HL-60/S4 treated with phorbol 12-myristate 13-acetate at 8.2 ng/mL for 4 days and 3 days (cell line): ENCODE measurements around the gene PRR23E.

ENCODE experiments used
- in situ Hi-C: fragments of 300-500 bp; cut with MboI; formaldehyde crosslinking; loops from 2 replicates; pipeline ENCODE4 v1.15.0; 2022; ENCODE audit warnings: low sequenced_read_pairs

PRR23E gene

GRCh38 chr3:127192576-127193232, at the start of gene PRR23E:
TSS of gene PRR23E (plus strand) at chr3:127193131. CDS start at chr3:127196686, 3,555 bp downstream.
- in situ Hi-C loops: no loop called here

- in situ Hi-C loops: no loop called here
Observed at GRCh38 chr3:127143172-127143571, 49.8 kb upstream of the PRR23E start.

- in situ Hi-C loops: no loop called here
Observed at GRCh38 chr3:127144631-127145030, 48.3 kb upstream of the PRR23E start.

- in situ Hi-C loops: no loop called here
Observed at GRCh38 chr3:127145266-127145665, 47.7 kb upstream of the PRR23E start.

GRCh38 chr3:127147291-127147885, 45.5 kb upstream of the PRR23E start:
- in situ Hi-C loops: no loop called here

- in situ Hi-C loops: no loop called here
Observed at GRCh38 chr3:127149621-127150310, 43.2 kb upstream of the PRR23E start.

GRCh38 chr3:127150513-127151250, 42.2 kb upstream of the PRR23E start:
- in situ Hi-C loops: no loop called here

GRCh38 chr3:127151251-127151564, 41.7 kb upstream of the PRR23E start:
- in situ Hi-C loops: no loop called here

- in situ Hi-C loops: no loop called here
Observed at GRCh38 chr3:127151992-127152650, 40.8 kb upstream of the PRR23E start.

- in situ Hi-C loops: no loop called here
Observed at GRCh38 chr3:127152684-127153505, 40.0 kb upstream of the PRR23E start.

GRCh38 chr3:127153506-127153815, 39.5 kb upstream of the PRR23E start:
- in situ Hi-C loops: no loop called here

- in situ Hi-C loops: no loop called here
Observed at GRCh38 chr3:127156338-127157050, 36.4 kb upstream of the PRR23E start.

GRCh38 chr3:127157171-127157828, 35.6 kb upstream of the PRR23E start:
- in situ Hi-C loops: no loop called here

GRCh38 chr3:127158614-127159229, 34.2 kb upstream of the PRR23E start:
- in situ Hi-C loops: no loop called here

GRCh38 chr3:127159543-127159942, 33.4 kb upstream of the PRR23E start:
- in situ Hi-C loops: no loop called here

GRCh38 chr3:127161236-127161635, 31.7 kb upstream of the PRR23E start:
- in situ Hi-C loops: no loop called here

GRCh38 chr3:127161973-127162579, 30.9 kb upstream of the PRR23E start:
- in situ Hi-C loops: no loop called here

- in situ Hi-C loops: no loop called here
Observed at GRCh38 chr3:127162947-127163645, 29.8 kb upstream of the PRR23E start.
